Stimulated activated naive B cell treated with anti-CD40 and anti-IgM and Interleukin-4, amounts not matched to agents 10 μg/mL and 1 μg/mL and 100 μg/mL, for 72 hours (primary cell): ENCODE results near the gene CDK15.

ENCODE experiments used
- ATAC-seq, 2 donors: fragments of 150-1000 bp; cut with Tn5 transposase; replicated peaks; 2 replicates each; pipeline ENCODE4 v1.10.0; 2021; ENCODE audit warnings: moderate library complexity in 1 of 2
- DNase-seq: peaks from one replicate; pipeline ENCODE4 v3.0.0; 2021
- H3K27ac Mint-ChIP-seq: one replicate; pipeline ENCODE4 v1.8.0; 2022; ENCODE audit warnings: mild to moderate bottlenecking, mixed read lengths
- H3K27me3 Mint-ChIP-seq, 2 donors: one replicate each; pipeline ENCODE4 v1.8.0; 2022; ENCODE audit warnings: mixed read lengths in 2 of 2
- H3K36me3 Mint-ChIP-seq, 2 donors: one replicate each; pipeline ENCODE4 v1.8.0; 2022; ENCODE audit warnings: mixed read lengths in 2 of 2, mild to moderate bottlenecking in 1 of 2
- H3K4me1 Mint-ChIP-seq, 2 donors: one replicate each; pipeline ENCODE4 v1.8.0; 2022; ENCODE audit warnings: mixed read lengths in 2 of 2, mild to moderate bottlenecking in 1 of 2
- H3K4me3 Mint-ChIP-seq, 2 donors: one replicate each; pipeline ENCODE4 v1.8.0; 2022; ENCODE audit warnings: mild to moderate bottlenecking in 2 of 2, mixed read lengths in 2 of 2, moderate library complexity in 1 of 2
- H3K9me3 Mint-ChIP-seq, 2 donors: one replicate each; pipeline ENCODE4 v1.8.0; 2022; ENCODE audit warnings: mixed read lengths in 2 of 2, mild to moderate bottlenecking in 1 of 2

CDK15 gene

GRCh38 chr2:201926067-201926466 lies 119.7 kb downstream of the CDK15 start:
- no peaks in the 10 kb centered on the region for H3K36me3 Mint-ChIP-seq
- H3K4me3 Mint-ChIP-seq: no peak overlapping the region
- peaks cover 24 to 29% of the 10 kb centered on the region in 2 donors for H3K27me3 Mint-ChIP-seq
- H3K27ac Mint-ChIP-seq: no peak overlapping the region
- no peaks in the 10 kb centered on the region for H3K4me1 Mint-ChIP-seq
- H3K9me3 Mint-ChIP-seq: peaks cover 0 to 3% of the 10 kb centered on the region in 2 donors
- DNase-seq (no peak), ATAC-seq (no peak)

DNA sequence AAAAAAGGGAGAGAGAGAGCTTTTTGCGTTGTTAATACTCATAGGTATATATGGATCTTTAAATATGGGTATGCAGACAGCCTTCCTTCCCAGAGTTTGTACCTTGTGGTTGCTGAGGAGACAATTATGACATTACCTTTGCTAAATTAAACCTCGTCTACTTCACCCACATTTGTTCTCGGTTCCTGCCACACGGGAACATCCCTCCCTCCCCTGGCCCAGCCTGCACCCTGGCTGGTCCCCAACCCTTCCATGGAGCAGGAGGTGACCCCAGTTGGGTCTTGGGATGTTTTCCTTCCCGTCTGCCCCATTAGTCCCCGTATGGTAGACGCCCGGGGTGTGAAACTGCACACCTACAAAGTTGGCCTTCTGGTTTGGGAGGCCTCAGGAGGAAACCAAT lies 122.0 kb downstream of the CDK15 start:
- H3K9me3 Mint-ChIP-seq: no peaks in the 10 kb centered on the region
- peaks cover 26 to 31% of the 10 kb centered on the region in 2 donors for H3K27me3 Mint-ChIP-seq
- DNase-seq (no peak), ATAC-seq (no peak)
- no peaks in the 10 kb centered on the region for H3K4me1 Mint-ChIP-seq
- no peak overlapping the region for H3K27ac Mint-ChIP-seq
- no peaks in the 10 kb centered on the region for H3K36me3 Mint-ChIP-seq
- no peak overlapping the region for H3K4me3 Mint-ChIP-seq

GRCh38 chr2:201929281-201930026 lies 123.1 kb downstream of the CDK15 start:
- H3K36me3 Mint-ChIP-seq: no peaks in the 10 kb centered on the region
- H3K27ac Mint-ChIP-seq: no peak overlapping the region
- no peaks in the 10 kb centered on the region for H3K9me3 Mint-ChIP-seq
- peaks cover 24 to 26% of the 10 kb centered on the region in 2 donors for H3K27me3 Mint-ChIP-seq
- H3K4me1 Mint-ChIP-seq: no peaks in the 10 kb centered on the region
- H3K4me3 Mint-ChIP-seq: no peak overlapping the region
- ATAC-seq (no peak), DNase-seq (no peak)

GRCh38 chr2:201930043-201930442 lies 123.7 kb downstream of the CDK15 start:
- H3K27ac Mint-ChIP-seq: no peak overlapping the region
- ATAC-seq: no peak

DNA sequence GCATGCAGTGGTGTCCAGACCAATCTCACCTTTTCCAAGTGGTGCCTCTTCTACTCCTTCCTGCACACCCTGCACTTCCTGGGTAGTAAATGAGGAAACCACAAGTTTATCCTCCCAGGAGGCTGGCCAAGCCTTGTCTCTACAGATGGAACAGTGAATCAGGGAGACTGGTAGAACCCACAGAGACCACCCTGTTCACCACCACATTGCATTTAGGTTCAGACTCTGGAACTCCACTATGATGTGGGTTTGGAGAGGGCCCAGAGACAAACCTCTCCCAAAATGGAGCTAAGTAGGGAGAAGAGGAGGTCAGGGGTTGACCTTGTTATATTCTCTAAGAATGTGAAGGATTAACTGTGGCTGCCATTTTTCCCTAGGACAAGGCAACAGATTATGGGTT lies 124.5 kb downstream of the CDK15 start:
- no peaks in the 10 kb centered on the region for H3K36me3 Mint-ChIP-seq
- H3K27ac Mint-ChIP-seq: no peak overlapping the region
- DNase-seq (no peak), ATAC-seq (no peak)
- peaks cover 25 to 34% of the 10 kb centered on the region in 2 donors for H3K27me3 Mint-ChIP-seq
- no peak overlapping the region for H3K4me3 Mint-ChIP-seq
- H3K4me1 Mint-ChIP-seq: no peaks in the 10 kb centered on the region
- peaks cover 2 to 7% of the 10 kb centered on the region in 2 donors for H3K9me3 Mint-ChIP-seq

More at GRCh38 chr2:201930043-201930442, 123.7 kb downstream of the CDK15 start:
- H3K36me3 Mint-ChIP-seq: no peaks in the 10 kb centered on the region
- H3K27me3 Mint-ChIP-seq: peaks cover 21 to 26% of the 10 kb centered on the region in 2 donors
- peaks cover 0 to under 1% of the 10 kb centered on the region in 2 donors for H3K9me3 Mint-ChIP-seq
- DNase-seq: no peak
- H3K4me3 Mint-ChIP-seq: no peak overlapping the region
- H3K4me1 Mint-ChIP-seq: no peaks in the 10 kb centered on the region

GRCh38 chr2:201931475-201931874 lies 125.1 kb downstream of the CDK15 start:
- Mint-ChIP-seq H3K4me1 (no peaks in the 10 kb centered on the region), H3K27me3 (peaks cover 25 to 29% of the 10 kb centered on the region in 2 donors), H3K9me3 (peaks cover 2 to 7% of the 10 kb centered on the region in 2 donors), H3K27ac (no peak overlapping the region), H3K4me3 (no peak overlapping the region), H3K36me3 (no peaks in the 10 kb centered on the region)
- ATAC-seq (no peak), DNase-seq (no peak)

GRCh38 chr2:201931951-201932350 lies 125.6 kb downstream of the CDK15 start:
- H3K36me3 Mint-ChIP-seq: no peaks in the 10 kb centered on the region
- no peak for ATAC-seq
- peaks cover 25 to 28% of the 10 kb centered on the region in 2 donors for H3K27me3 Mint-ChIP-seq
- no peak for DNase-seq
- H3K4me1 Mint-ChIP-seq: no peaks in the 10 kb centered on the region
- H3K27ac Mint-ChIP-seq: no peak overlapping the region
- no peak overlapping the region for H3K4me3 Mint-ChIP-seq
- H3K9me3 Mint-ChIP-seq: peaks cover 2 to 7% of the 10 kb centered on the region in 2 donors

GRCh38 chr2:201932511-201932910 lies 126.2 kb downstream of the CDK15 start:
- H3K27ac Mint-ChIP-seq: no peak overlapping the region
- peaks cover 28 to 30% of the 10 kb centered on the region in 2 donors for H3K27me3 Mint-ChIP-seq
- H3K4me3 Mint-ChIP-seq: no peak overlapping the region
- no peaks in the 10 kb centered on the region for H3K4me1 Mint-ChIP-seq
- no peaks in the 10 kb centered on the region for H3K36me3 Mint-ChIP-seq
- DNase-seq (no peak), ATAC-seq (no peak)
- H3K9me3 Mint-ChIP-seq: peaks cover 2 to 7% of the 10 kb centered on the region in 2 donors

DNA sequence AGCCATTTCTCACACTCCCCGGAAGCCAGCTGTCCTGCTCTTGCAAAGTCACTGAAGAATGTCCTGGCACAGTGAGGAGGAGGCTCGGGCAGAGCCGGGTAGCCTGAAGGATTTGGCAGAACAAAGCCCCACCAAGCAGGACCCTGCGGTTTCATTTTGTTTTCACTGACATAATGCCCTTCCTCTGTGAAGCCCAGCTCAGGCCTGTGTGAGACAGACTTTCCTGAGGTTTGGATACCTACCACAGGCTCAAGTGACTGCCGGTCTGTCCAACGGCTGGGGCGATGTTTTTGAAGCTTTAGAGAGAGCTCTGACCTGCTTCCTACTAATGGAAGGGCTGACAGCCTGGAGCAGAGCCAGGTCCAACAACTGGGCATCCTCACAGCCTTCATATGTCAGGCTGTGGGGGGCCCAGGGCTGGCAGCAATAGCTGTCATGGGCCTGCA lies 127.5 kb downstream of the CDK15 start:
- no peak for ATAC-seq
- DNase-seq: no peak
- H3K27me3 Mint-ChIP-seq: peaks cover 28 to 31% of the 10 kb centered on the region in 2 donors
- no peak overlapping the region for H3K4me3 Mint-ChIP-seq
- no peak overlapping the region for H3K27ac Mint-ChIP-seq
- H3K4me1 Mint-ChIP-seq: no peaks in the 10 kb centered on the region
- H3K36me3 Mint-ChIP-seq: no peaks in the 10 kb centered on the region
- H3K9me3 Mint-ChIP-seq: peaks cover 2 to 7% of the 10 kb centered on the region in 2 donors

GRCh38 chr2:201936817-201937216 lies 130.5 kb downstream of the CDK15 start:
- H3K27ac Mint-ChIP-seq: no peak overlapping the region

GRCh38 chr2:201937343-201937742 lies 131.0 kb downstream of the CDK15 start:
- H3K9me3 Mint-ChIP-seq: peaks cover 2 to 7% of the 10 kb centered on the region in 2 donors
- H3K27me3 Mint-ChIP-seq: peaks cover 38 to 46% of the 10 kb centered on the region in 2 donors
- no peak overlapping the region for H3K4me3 Mint-ChIP-seq
- ATAC-seq: no peak
- no peak overlapping the region for H3K27ac Mint-ChIP-seq
- no peaks in the 10 kb centered on the region for H3K36me3 Mint-ChIP-seq
- no peak for DNase-seq
- H3K4me1 Mint-ChIP-seq: no peaks in the 10 kb centered on the region

More at GRCh38 chr2:201936817-201937216, 130.5 kb downstream of the CDK15 start:
- Mint-ChIP-seq H3K4me1 (no peaks in the 10 kb centered on the region), H3K36me3 (no peaks in the 10 kb centered on the region), H3K27me3 (peaks cover 40 to 42% of the 10 kb centered on the region in 2 donors), H3K9me3 (peaks cover 2 to 7% of the 10 kb centered on the region in 2 donors), H3K4me3 (no peak overlapping the region)
- ATAC-seq (no peak), DNase-seq (no peak)

- H3K36me3 Mint-ChIP-seq: no peaks in the 10 kb centered on the region
- no peak overlapping the region for H3K4me3 Mint-ChIP-seq
- H3K9me3 Mint-ChIP-seq: peaks cover 4 to 7% of the 10 kb centered on the region in 2 donors
- H3K4me1 Mint-ChIP-seq: no peaks in the 10 kb centered on the region
- DNase-seq (no peak), ATAC-seq (no peak)
- no peak overlapping the region for H3K27ac Mint-ChIP-seq
- peaks cover 30 to 44% of the 10 kb centered on the region in 2 donors for H3K27me3 Mint-ChIP-seq
These were observed 131.9 kb downstream of the CDK15 start for GRCh38 chr2:201938156-201938775.

DNA sequence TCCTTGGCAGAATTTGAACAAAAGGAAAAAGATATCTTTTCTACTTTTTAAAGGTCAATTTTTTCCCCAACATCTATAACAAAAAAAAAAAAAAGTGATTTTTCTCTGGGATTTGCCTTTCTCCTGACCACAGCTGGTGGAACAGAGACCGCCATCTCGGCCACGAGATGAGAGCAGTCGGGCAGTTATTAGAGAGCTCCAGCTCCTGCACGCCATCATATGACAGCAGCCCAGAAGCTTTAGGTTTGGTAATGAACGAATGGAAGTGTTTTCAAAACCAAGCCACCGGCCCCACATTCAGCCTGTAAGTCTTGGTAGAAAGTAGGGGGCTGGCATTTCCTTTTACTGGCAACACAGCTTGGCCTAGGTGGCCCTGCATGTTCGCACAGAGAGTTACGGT lies 132.4 kb downstream of the CDK15 start:
- H3K4me1 Mint-ChIP-seq: no peaks in the 10 kb centered on the region

GRCh38 chr2:201939453-201939941 lies 133.2 kb downstream of the CDK15 start:
- Mint-ChIP-seq H3K4me1 (no peaks in the 10 kb centered on the region), H3K36me3 (no peaks in the 10 kb centered on the region), H3K27me3 (peaks cover 29 to 39% of the 10 kb centered on the region in 2 donors), H3K9me3 (peaks cover 4 to 7% of the 10 kb centered on the region in 2 donors), H3K27ac (no peak overlapping the region), H3K4me3 (no peak overlapping the region)
- ATAC-seq (no peak), DNase-seq (no peak)

More for the DNA sequence above, 132.4 kb downstream of the CDK15 start:
- Mint-ChIP-seq H3K4me3 (no peak overlapping the region), H3K27me3 (peaks cover 30 to 40% of the 10 kb centered on the region in 2 donors), H3K9me3 (peaks cover 4 to 7% of the 10 kb centered on the region in 2 donors), H3K27ac (no peak overlapping the region), H3K36me3 (no peaks in the 10 kb centered on the region)
- DNase-seq: no peak
- ATAC-seq: no peak

GRCh38 chr2:201942531-201942930 lies 136.2 kb downstream of the CDK15 start:
- peaks cover 16 to 25% of the 10 kb centered on the region in 2 donors for H3K27me3 Mint-ChIP-seq
- H3K27ac Mint-ChIP-seq: no peak overlapping the region
- no peaks in the 10 kb centered on the region for H3K36me3 Mint-ChIP-seq
- DNase-seq (no peak), ATAC-seq (no peak)
- H3K4me3 Mint-ChIP-seq: no peak overlapping the region
- H3K4me1 Mint-ChIP-seq: no peaks in the 10 kb centered on the region
- peaks cover 0 to 2% of the 10 kb centered on the region in 2 donors for H3K9me3 Mint-ChIP-seq
